NB4 (cell line): ENCODE measurements around the gene SNX25.

Experiments used
- DNase-seq: peaks from one replicate; pipeline ENCODE4 v3.0.0; 2010; ENCODE audit warnings: low read depth
- H3K4me3 ChIP-seq: one replicate; pipeline ENCODE4 v1.5.1; 2011; ENCODE audit warnings: mild to moderate bottlenecking, low read depth, low read length, moderate library complexity
- MAX ChIP-seq: IDR thresholded peaks from 2 replicates; pipeline ENCODE4 v1.6.1; 2011; ENCODE audit warnings: low read depth, low read length
- MYC ChIP-seq: IDR thresholded peaks from 2 replicates; pipeline ENCODE4 v1.6.1; 2011; ENCODE audit warnings: low read depth, low read length
- POLR2A ChIP-seq: IDR thresholded peaks from 2 replicates; pipeline ENCODE4 v1.6.1; 2011; ENCODE audit warnings: mild to moderate bottlenecking; ENCODE audit not compliant: insufficient read length; ENCODE audit errors: extremely low read depth
- TF ChIP-seq, protein P1 (sequence below): IDR thresholded peaks from one replicate; pipeline ENCODE4 v1.5.1; 2012; ENCODE audit warnings: low read depth, low read length

Gene SNX25

DNA sequence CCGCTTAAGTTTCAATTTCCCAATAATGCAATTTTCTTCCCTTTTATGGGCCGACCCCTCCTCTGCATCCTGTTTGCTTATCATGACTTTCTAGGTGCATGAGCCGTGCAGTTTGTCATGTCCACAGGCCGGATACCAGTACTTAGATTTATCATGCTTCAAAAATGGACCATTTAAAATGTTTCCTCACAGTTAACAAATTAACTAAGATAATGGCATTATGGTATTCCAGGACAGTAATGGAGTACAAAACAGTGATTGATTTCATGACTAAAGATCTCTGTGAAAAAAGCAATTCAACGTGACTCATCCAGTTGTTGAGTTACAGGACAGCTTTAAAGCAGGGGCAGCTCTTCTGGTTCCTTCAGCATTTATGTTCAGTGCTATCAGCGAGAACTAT lies 23.0 kb downstream of the SNX25 start:
- H3K4me3 ChIP-seq: no peak overlapping the region
- DNase-seq: no peak
- no peak for TF ChIP-seq MAX
- TF ChIP-seq, protein P1, sequence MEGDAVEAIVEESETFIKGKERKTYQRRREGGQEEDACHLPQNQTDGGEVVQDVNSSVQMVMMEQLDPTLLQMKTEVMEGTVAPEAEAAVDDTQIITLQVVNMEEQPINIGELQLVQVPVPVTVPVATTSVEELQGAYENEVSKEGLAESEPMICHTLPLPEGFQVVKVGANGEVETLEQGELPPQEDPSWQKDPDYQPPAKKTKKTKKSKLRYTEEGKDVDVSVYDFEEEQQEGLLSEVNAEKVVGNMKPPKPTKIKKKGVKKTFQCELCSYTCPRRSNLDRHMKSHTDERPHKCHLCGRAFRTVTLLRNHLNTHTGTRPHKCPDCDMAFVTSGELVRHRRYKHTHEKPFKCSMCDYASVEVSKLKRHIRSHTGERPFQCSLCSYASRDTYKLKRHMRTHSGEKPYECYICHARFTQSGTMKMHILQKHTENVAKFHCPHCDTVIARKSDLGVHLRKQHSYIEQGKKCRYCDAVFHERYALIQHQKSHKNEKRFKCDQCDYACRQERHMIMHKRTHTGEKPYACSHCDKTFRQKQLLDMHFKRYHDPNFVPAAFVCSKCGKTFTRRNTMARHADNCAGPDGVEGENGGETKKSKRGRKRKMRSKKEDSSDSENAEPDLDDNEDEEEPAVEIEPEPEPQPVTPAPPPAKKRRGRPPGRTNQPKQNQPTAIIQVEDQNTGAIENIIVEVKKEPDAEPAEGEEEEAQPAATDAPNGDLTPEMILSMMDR: no peak

DNA sequence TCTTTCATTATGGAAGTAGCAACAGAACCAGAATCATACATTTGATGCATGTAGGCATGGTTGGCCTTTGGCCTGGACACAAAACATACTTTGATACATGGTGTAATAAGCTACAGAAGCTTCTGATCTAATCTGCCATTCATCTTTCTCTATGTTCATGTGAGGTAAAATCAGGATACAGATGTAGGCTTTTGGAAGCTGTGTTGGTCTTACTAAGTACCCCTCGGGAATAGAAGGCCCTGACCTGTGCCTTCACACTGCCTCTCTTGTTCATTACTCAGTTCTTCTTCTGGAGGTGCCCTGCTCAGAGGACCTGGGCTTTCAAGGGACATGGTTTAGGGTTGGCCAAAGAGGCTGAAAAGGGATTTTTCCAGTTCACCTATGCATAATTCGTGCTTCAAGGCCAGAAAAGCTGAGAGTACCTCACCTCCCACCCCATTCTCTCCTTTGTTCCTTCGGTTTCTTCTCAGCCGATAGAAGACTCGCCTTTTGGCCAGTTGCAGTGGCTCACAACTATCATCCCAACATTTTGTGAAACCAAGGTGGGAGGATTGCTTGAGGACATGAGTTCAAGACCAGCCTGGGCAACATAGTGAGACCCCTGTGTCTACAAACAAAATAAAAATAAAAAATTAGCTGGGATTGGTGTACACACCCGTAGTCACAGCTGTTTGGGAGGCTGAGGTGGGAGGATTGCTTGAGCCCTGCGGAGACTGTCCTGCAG lies 25.9 kb downstream of the SNX25 start:
- no peak for DNase-seq
- H3K4me3 ChIP-seq: no peak overlapping the region
- TF ChIP-seq, protein P1: no peak
- no peak for TF ChIP-seq MYC
- no peak for TF ChIP-seq MAX
- TF ChIP-seq POLR2A: no peak

DNA sequence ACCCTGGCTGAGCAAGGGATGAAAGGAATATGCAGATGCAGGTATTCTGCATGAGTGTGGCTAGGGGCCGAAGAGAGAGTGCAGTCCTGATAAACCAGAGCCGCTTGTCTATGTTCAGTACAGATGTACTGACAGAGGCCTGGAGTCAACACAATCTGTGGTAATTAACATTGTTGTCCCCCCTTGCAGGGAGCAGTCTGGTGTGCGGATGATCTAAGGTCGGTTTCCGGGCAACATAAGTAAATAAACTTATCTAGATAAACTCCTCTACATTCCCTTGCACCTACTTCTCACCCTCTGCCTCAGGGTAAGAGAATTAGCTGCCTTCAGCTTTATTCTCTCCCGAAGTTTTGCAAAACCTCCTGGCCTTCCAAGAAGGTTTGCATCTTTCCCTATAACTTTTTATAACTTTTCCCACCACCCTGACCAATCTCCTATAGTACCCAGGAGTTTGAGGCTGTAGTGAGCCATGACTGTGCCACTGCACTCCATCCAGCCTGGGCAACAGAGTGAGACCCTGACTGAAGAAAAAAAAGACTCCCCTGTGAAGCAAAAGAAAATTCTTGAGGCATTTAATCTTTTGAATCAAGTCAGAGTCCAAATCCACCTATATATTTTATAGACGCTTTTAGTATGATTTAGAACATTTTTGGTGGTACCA lies 26.6 kb downstream of the SNX25 start:
- no peak for DNase-seq
- no peak overlapping the region for H3K4me3 ChIP-seq
- TF ChIP-seq POLR2A (no peak), MYC (no peak), MAX (no peak)
- TF ChIP-seq, protein P1: no peak

GRCh38 chr4:185237175-185237574 lies 27.8 kb downstream of the SNX25 start:
- TF ChIP-seq MYC: no peak
- no peak for TF ChIP-seq POLR2A
- TF ChIP-seq, protein P1: no peak
- no peak for TF ChIP-seq MAX
- H3K4me3 ChIP-seq: no peak overlapping the region
- no peak for DNase-seq

GRCh38 chr4:185238215-185238681 lies 28.9 kb downstream of the SNX25 start:
- TF ChIP-seq, protein P1: no peak
- TF ChIP-seq POLR2A: no peak
- no peak for TF ChIP-seq MYC
- no peak for TF ChIP-seq MAX
- no peak for DNase-seq
- no peak overlapping the region for H3K4me3 ChIP-seq
